ENCODE results near the gene MANSC4.

DNA sequence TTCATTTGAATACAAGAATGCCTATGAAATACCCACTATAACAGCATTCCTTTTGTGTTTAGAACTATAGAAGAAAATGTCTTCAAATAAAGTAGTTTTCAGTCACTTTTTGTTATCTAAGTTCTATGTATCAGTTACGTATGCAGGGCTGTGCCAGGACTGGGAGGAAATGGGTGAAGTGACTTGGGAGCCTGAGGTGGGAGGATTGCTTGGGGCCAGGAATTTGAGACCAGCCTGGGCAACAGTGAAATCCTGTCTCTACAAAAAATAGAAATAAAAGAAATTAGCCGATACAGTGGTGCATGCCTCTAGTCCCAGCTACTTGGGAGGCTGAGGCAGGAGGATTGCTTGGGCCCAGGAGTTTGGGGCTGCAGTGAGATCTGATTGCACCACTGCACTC is 22.9 kb upstream of the MANSC4 start:
- TF ChIP-seq CTCF (IDR thresholded peaks at IDR 0.05; ENCODE audit: poor library complexity, severe bottlenecking) = no peak
- TF ChIP-seq EZH2 (IDR thresholded peaks at IDR 0.05; ENCODE audit: borderline replicate concordance, insufficient read depth, low read length, poor library complexity, severe bottlenecking) = no peak
- no peak for TF ChIP-seq POLR2AphosphoS5 (IDR thresholded peaks at IDR 0.05)
- TF ChIP-seq EP300 (conservative IDR thresholded peaks at IDR 0.05; ENCODE audit: poor library complexity, severe bottlenecking) = no peak
- no peak for TF ChIP-seq SMC3 (conservative IDR thresholded peaks at IDR 0.05; ENCODE audit: poor library complexity)
- no peak for TF ChIP-seq TAF1 (IDR thresholded peaks at IDR 0.05; ENCODE audit: low read depth)
- TF ChIP-seq, protein P1, sequence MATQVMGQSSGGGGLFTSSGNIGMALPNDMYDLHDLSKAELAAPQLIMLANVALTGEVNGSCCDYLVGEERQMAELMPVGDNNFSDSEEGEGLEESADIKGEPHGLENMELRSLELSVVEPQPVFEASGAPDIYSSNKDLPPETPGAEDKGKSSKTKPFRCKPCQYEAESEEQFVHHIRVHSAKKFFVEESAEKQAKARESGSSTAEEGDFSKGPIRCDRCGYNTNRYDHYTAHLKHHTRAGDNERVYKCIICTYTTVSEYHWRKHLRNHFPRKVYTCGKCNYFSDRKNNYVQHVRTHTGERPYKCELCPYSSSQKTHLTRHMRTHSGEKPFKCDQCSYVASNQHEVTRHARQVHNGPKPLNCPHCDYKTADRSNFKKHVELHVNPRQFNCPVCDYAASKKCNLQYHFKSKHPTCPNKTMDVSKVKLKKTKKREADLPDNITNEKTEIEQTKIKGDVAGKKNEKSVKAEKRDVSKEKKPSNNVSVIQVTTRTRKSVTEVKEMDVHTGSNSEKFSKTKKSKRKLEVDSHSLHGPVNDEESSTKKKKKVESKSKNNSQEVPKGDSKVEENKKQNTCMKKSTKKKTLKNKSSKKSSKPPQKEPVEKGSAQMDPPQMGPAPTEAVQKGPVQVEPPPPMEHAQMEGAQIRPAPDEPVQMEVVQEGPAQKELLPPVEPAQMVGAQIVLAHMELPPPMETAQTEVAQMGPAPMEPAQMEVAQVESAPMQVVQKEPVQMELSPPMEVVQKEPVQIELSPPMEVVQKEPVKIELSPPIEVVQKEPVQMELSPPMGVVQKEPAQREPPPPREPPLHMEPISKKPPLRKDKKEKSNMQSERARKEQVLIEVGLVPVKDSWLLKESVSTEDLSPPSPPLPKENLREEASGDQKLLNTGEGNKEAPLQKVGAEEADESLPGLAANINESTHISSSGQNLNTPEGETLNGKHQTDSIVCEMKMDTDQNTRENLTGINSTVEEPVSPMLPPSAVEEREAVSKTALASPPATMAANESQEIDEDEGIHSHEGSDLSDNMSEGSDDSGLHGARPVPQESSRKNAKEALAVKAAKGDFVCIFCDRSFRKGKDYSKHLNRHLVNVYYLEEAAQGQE (IDR thresholded peaks at IDR 0.05; ENCODE audit: borderline replicate concordance) = no peak
- TF ChIP-seq RAD21 (conservative IDR thresholded peaks at IDR 0.05) = no peak
- no peak for TF ChIP-seq MXI1 (conservative IDR thresholded peaks at IDR 0.05; ENCODE audit: poor library complexity, severe bottlenecking)

Data from neural cell (in vitro differentiated cells).